IPS-18c (cell line): ENCODE results near the gene GRAMD2A.
A peak's percentile ranks its signal among the peaks of the same experiment; 100 is the strongest.

Experiments used
- H3K4me3 ChIP-seq: 2 replicates; pipeline ENCODE4 v1.7.0; 2013; ENCODE audit warnings: low read depth, mild to moderate bottlenecking, low read length, moderate library complexity; ENCODE audit not compliant: insufficient read depth
- H3K9me3 ChIP-seq: one replicate; pipeline ENCODE4 v1.6.1; 2013; ENCODE audit warnings: mild to moderate bottlenecking, low read length, moderate library complexity; ENCODE audit not compliant: control insufficient read depth, insufficient read depth

GRAMD2A gene

DNA sequence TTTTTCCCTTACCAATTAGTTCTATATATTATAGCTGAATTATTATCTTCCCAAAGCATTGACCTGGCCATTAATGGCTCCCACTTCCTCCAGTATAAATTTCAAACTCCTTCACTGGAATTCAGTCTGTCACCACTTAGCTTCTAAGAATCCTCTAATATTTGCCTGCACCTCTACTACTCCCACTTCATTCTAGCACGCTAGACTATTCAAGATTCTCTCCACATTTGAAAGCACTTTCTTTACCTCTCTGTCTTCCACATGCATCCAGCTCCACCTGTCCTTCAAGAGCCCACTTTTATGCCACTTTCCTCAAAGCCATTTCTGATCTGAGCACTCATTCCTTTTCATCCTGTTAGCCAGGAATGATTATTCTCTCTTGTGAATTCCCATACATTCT lies 64.4 kb downstream of the GRAMD2A start:
- Histone ChIP-seq H3K9me3 (no peaks in the 10 kb centered on the region), H3K4me3 (no peak overlapping the region)

- no peak overlapping the region for H3K4me3 ChIP-seq
- no peaks in the 10 kb centered on the region for H3K9me3 ChIP-seq
These were observed 65.7 kb downstream of the GRAMD2A start for GRCh38 chr15:72131922-72132321.

DNA sequence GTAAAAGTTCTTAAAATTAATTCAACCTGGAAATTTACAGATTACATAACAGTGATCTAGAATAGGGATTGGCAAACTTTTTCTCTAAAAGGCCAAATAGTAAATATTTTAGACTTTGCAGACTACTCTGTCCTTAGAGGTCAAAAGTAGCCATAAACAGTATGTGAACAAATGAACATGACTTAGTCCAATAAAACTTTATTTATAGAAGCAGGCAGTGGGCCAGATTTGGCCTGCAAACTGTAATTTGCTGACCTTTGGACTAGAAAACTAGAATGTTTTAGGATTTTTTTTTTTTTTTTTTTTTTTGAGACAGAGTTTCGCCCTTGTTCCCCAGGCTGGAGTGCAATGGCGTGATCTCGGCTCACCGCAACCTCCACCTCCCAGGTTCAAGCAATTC lies 67.3 kb downstream of the GRAMD2A start:
- H3K4me3 ChIP-seq, result no peak overlapping the region
- H3K9me3 ChIP-seq, result no peaks in the 10 kb centered on the region

DNA sequence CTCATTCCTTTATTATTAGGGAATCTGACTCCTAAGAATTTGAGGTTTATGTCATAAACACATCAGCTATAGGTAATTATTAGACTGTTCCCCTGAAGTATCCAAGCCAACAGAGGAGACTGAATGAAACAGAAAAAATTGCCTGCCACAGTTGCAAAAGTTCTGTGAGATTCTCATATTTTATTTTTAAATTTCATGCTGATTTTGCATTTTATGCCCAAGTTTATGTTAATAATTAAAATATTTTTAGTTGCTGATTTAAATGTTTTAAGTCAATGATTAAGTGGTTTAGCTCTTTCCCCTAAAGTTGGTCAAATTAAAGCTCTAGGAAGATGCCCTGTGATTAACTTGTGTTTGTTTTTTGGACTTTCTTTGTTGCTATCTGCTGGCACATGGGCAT lies 69.2 kb downstream of the GRAMD2A start:
- no peak overlapping the region for H3K4me3 ChIP-seq
- H3K9me3 ChIP-seq, result no peaks in the 10 kb centered on the region

GRCh38 chr15:72127724-72128322 lies 69.8 kb downstream of the GRAMD2A start:
- H3K4me3 ChIP-seq, result no peak overlapping the region
- H3K9me3 ChIP-seq, result no peaks in the 10 kb centered on the region

DNA sequence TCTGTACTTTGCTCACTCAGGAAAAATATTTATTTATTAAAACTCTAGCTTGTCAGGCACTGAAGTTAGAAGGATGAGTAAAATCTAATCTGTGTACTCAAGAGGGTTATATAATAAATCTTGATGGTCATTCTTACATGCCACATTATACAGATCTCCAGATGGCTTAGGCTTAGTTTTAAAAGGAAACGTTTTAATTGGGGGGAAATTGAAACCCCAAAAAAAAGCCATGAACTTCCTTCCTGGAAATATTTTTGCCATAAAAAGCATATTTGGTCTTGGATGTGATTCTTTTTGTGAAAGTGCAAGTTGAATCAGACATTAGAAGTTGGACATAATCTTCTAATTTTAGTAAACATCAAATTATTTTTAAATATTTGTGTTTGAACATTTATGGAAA lies 73.4 kb downstream of the GRAMD2A start:
- no peak overlapping the region for H3K4me3 ChIP-seq
- H3K9me3 ChIP-seq, result no peaks in the 10 kb centered on the region

GRCh38 chr15:72118017-72118978 lies 79.3 kb downstream of the GRAMD2A start, which contains the start of the genes MYO9A and SENP8:
MYO9A (minus strand) TSS chr15:72118150; CDS start chr15:72046563, 71,587 bp downstream.
SENP8 (plus strand) TSS chr15:72118403; CDS start chr15:72139624, 21,221 bp downstream.
- Histone ChIP-seq H3K9me3 (no peaks in the 10 kb centered on the region), H3K4me3 (peak within 1 kb of the TSS; percentile 96)

- Histone ChIP-seq H3K9me3 (no peaks in the 10 kb centered on the region), H3K4me3 (peak overlapping the region; percentile 96)
These were observed 80.0 kb downstream of the GRAMD2A start for GRCh38 chr15:72117486-72118016.

GRCh38 chr15:72116731-72117485 lies 80.7 kb downstream of the GRAMD2A start:
- Histone ChIP-seq H3K9me3 (no peaks in the 10 kb centered on the region), H3K4me3 (peak overlapping the region; percentile 96)

DNA sequence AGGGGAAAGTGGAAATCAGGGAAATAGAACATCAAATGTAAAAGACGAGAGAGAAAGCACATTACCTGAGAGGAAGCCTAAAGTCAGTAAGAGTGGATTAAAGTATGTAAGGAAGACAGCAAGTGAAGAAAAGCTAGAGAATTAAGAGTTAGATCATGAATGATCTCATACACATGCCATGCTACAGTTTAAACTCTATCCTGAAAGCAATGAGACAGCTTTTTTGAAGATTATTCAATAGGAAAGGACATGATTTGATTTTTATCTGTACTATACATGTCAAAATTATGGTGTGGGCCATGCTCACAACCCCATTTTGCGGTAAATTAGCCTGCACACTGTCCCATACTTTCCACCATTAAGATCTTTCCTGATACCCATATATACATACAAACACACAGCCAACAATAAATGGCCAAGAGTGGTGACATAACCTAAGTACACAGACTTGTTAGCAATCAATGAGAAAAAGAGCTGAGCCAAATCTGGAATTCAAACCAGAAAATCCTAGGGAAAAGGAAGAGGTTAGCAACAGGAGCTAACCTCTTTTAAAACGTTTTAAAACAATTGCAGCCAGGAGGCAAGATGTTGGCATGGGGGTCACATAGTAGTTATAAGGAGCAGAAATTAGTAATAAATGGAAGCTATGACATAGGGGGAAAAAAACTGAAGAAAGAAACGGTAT lies 84.1 kb downstream of the GRAMD2A start:
- H3K4me3 ChIP-seq, result no peak overlapping the region

DNA sequence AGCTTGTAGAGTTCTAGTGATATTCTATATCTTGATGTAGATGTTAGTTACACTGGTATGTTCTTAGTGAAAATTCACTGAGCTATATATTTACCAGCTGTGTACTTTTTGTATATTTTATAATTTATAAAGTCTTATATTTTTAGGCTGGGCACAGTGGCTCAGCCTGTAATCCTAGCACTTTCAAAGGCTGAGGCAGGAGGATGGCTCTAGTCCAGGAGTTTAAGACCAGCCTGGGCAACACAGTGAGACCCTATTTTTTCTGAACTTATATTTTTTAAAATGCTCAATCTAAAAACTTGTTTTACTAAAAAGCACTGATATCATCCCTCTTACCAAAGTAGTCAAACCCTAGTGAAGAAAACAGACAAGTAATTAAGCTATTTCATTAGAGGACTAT lies 84.8 kb downstream of the GRAMD2A start:
- no peaks in the 10 kb centered on the region for H3K9me3 ChIP-seq
- H3K4me3 ChIP-seq, result no peak overlapping the region

More for the DNA sequence above, 84.1 kb downstream of the GRAMD2A start:
- no peaks in the 10 kb centered on the region for H3K9me3 ChIP-seq

DNA sequence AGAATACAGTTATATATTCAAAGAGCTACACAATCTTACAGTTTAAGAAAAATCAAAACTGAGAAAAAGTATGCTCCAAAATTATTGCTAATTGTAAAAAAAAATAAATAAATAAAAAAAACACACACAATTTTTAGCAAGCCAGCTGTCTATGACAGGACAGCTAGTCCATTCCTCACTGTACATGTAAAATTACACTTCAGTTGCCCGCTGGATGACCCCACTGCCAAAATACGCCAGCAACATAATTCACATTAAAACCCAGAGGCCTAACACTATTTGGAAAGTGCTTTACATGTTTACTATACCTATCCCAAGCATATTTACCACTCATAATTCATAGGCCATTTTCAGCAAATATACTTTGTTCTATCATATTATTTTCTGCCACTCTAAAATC lies 85.5 kb downstream of the GRAMD2A start:
- no peak overlapping the region for H3K4me3 ChIP-seq
- no peaks in the 10 kb centered on the region for H3K9me3 ChIP-seq

DNA sequence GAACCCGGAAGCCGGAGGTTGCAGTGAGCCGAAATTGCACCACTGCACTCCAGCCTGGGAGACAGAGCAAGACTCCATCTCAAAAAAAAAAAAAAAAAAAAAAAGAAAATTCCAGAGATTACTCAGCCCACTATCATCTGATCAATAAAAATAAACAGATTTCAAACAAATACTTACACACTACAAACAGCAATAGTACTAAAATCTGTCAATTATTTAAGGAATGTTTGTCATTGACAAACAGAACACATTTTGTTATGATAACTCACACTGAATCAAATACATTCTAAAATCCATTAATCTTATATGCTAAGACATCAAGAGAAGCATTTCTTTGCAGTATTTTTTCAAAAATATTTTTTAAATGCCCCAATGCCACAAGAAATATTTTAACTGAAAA lies 87.2 kb downstream of the GRAMD2A start:
- no peaks in the 10 kb centered on the region for H3K9me3 ChIP-seq
- no peak overlapping the region for H3K4me3 ChIP-seq
